ENCODE results near the gene MTAP. TPM values are rescaled to one million over a fixed set of nuclear protein-coding genes. Genes with fewer than 3 reads are reported as not detected.

The MTAP gene
- total RNA-seq, 1 experiment from 2014 or later: 326 TPM

GRCh38 chr9:21782205-21782604, 20.2 kb upstream of the MTAP start (continued):
- TF ChIP-seq ZBTB33 (IDR thresholded peaks at IDR 0.05; ENCODE audit: extremely low read depth, insufficient replicate concordance, low read length) (peak; percentile 1), EGR1 (IDR thresholded peaks at IDR 0.05; ENCODE audit: low read depth) (no peak)

- TF ChIP-seq SP1 (IDR thresholded peaks at IDR 0.05; ENCODE audit: low read depth) (peak; percentile 48; the same call in 1 of the 2 replicates), CEBPB (IDR thresholded peaks at IDR 0.05; ENCODE audit: low read depth) (peak; percentile 1; the same call in 1 of the 2 replicates), POLR2A (IDR thresholded peaks at IDR 0.05; ENCODE audit: borderline replicate concordance, extremely low read depth, insufficient read depth, insufficient read length) (no peak)
- Histone ChIP-seq H3K4me2 (ENCODE audit: low read length) (peak overlapping the region; percentile 76), H3K9me3 (ENCODE audit: control insufficient read depth in 1 of 2, insufficient read depth in 1 of 2, low read depth in 1 of 2, low read length in 2 of 2) (no peaks in the 10 kb centered on the region), H3K4me1 (ENCODE audit: control insufficient read depth in 1 of 2, insufficient read depth in 2 of 2, low read length in 2 of 2) (peaks cover 35 to 66% of the 10 kb centered on the region in 2 experiments), H3K9ac (ENCODE audit: low read length) (peak overlapping the region; percentile 64), H3K27ac (ENCODE audit: low read depth, low read length) (peak overlapping the region; percentile 97), H4K20me1 (ENCODE audit: insufficient read depth) (no peaks in the 10 kb centered on the region), H3K79me2 (ENCODE audit: insufficient read depth, low read length) (peaks cover 34% of the 10 kb centered on the region), H3K4me3 (replicated peaks in 1 of 2; ENCODE audit: low read depth in 1 of 2, low read length in 2 of 2) (peak overlapping the region in 1 of 2 experiments; percentile 44; a peak in 2 of 4 replicates), H2AFZ (ENCODE audit: low read depth, low read length, poor library complexity, severe bottlenecking) (peak overlapping the region; percentile 18), H3K9me2 (ENCODE audit: insufficient read depth) (no peaks in the 10 kb centered on the region), H3K27me3 (ENCODE audit: insufficient read depth, low read length) (no peaks in the 10 kb centered on the region), H3K36me3 (ENCODE audit: control insufficient read depth in 1 of 2, insufficient read depth in 2 of 2, low read length in 2 of 2) (no peaks in the 10 kb centered on the region)
- peak; percentile 65 for DNase-seq (ENCODE audit: low read depth, low spot score)
- CTCF ChIA-PET: interaction anchor here (0.6 to 2.6 kb wide), 24 partner anchors 10 to 553 kb away, joined by 3 to 29 read pairs (median 5); no protein-coding TSS in a partner anchor
- intact Hi-C loops (cut with micrococcal nuclease): loop anchor here (1.0 to 5.0 kb wide), 9 partner anchors 79 to 591 kb away; no protein-coding TSS in a partner anchor
- ATAC-seq: peak; percentile 69
- RAD21 ChIA-PET (ENCODE audit: low non-redundant PET in 1 of 2, low total read pairs in 2 of 2, uncharacterized antibody in 2 of 2, unreplicated experiment in 2 of 2): interaction anchor here (0.6 to 1.3 kb wide), 5 partner anchors 9 to 323 kb away, joined by 3 to 6 read pairs (median 3); no protein-coding TSS in a partner anchor
- no TSS peak for BruUV-seq (replicated peaks)
- POLR2A ChIA-PET: interaction anchor here (0.9 to 3.0 kb wide), 20 partner anchors 9 to 323 kb away, joined by 3 to 33 read pairs (median 4); partner anchors contain the start of gene MTAP
These were observed 13.7 kb upstream of the MTAP start for GRCh38 chr9:21788752-21789151.

All from HCT116 (cell line).